ENCODE results near the gene WNT7A.

Gene WNT7A

GRCh38 chr3:13827699-13828098 is 52.2 kb downstream of the WNT7A start:
- no peak for DNase-seq (ENCODE audit: low read depth)

DNA sequence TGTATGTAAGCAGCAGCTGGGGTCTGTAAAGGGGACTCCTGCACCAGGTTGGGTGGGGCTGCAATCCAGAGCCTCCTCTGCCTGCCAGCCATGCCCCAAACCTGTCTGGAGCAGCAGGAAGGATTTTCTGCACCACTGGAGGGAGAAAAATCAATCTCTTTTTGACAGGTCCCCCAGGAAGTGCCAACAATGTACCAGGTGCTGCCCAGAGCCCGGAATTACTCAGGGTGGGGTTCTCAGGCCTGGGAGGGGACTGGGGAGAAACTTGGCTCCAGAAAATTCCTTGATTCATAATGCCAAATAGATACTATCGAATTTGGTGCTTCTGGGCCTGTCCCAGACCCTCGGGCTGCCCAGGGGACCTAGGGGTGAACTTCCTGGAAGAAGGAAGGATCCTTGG is 52.6 kb downstream of the WNT7A start:
- no peak for DNase-seq (ENCODE audit: low read depth)

DNA sequence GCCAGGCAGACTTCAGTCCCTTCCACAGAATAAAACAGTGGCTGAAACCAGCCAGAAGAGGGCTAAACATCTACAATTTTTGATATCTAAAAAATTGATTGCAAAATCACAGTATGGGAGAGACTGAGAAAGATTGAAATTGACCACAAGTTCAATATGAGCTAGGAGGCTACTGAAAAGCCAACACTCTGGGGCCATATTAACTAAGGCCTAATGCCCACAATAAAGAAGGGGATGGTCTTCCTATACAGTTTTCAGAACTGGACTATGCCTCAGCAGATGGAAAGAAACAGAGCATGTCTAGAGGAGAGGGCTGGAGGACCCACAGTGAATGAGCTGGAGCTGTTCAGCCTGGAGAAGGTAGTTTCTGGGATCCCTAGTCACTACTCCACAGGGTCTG is 53.2 kb downstream of the WNT7A start:
- DNase-seq (ENCODE audit: low read depth), result no peak

- DNase-seq (ENCODE audit: low read depth), result no peak
Measured at GRCh38 chr3:13825821-13826220, 54.0 kb downstream of the WNT7A start.

DNA sequence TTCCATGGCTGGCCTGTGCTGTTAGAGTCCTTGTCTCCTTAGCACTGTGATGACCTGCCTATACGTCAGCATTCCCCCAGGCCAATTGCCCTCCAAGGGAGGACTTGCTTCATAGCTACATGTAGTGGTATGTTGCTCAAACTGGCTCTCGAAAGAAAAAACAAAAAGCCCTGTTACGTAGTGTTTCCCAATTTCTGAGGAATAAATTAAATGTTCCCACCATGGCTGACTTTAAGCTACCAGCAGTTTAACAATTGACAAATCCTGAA is 54.6 kb downstream of the WNT7A start:
- no peak for DNase-seq (ENCODE audit: low read depth)

DNA sequence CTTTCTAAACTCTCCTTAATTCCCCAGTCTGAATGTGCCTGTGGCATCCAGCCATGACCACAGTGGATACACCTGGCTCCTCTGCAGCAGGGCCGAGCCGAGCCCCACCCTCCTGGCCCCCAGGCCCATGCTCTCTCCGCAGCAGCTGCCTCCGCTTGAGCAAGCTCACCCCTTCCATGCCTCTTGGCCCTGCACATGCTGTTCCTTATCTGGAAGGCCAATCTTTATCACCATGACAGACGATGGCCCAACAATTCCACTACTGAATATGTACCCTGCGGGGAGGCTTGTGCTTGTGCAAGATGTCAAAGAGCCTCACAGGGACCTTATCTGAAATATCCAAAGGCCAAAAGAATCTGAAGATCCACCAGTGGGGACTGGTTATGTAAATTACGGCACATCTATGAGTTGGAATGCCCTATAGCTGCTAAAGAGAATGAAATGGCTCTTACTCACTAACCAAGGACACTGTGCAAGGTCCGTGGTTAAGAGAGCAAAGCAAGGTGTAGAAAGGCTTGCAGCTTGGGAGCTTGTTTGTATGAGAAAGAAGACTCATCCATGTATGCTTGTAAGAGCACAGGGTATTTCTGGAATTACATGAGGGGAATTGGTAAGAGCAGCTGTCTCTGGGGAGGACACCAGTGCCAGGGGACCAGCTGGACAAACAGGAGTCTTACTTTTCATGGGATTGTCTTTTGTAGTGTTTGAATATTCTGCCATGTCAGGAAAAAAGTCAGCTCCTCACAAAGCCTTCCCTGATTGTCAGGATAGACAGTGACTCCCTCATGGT is 55.2 kb downstream of the WNT7A start:
- DNase-seq (ENCODE audit: low read depth), result no peak

GRCh38 chr3:13823692-13824091 is 56.2 kb downstream of the WNT7A start:
- no peak for DNase-seq (ENCODE audit: low read depth)

DNA sequence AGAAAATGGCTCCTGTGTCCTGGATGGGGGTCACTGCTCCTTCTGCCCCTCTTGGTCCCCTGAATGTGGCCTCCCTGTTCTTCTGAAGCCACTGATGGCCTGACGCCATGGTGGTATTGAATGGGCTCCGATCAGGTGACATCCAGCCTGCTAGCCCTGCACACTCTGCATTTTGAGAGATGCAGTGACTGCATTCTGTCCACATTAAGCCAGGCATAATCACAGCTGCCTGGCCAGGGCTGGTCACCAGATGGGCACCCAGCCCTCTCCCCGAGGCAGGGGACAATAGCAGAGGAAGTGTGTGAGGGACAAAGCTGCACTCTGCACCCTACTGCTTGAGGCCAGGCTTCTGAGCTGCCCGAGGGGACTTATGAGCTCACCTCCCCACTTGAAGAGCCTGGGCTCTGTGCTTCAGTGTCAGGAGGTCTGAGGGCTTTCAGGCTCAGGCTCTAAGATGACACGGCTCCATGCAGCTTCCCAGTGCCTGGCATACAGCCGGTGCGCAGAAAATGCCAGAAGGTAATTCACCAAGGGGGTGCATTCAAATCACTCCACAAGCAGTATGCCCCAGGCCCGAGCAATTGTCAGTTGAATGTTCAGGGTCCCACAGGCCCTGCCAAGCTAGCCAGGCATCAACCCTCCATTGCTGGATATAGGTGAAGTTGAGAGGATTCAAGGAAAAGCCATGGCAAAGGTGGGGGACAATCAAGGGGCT is 56.8 kb downstream of the WNT7A start:
- no peak for DNase-seq (ENCODE audit: low read depth)

- DNase-seq (ENCODE audit: low read depth), result no peak
Measured at GRCh38 chr3:13822042-13822441, 57.8 kb downstream of the WNT7A start.

GRCh38 chr3:13821126-13821525 is 58.7 kb downstream of the WNT7A start:
- no peak for DNase-seq (ENCODE audit: low read depth)

GRCh38 chr3:13818919-13819318 is 61.0 kb downstream of the WNT7A start:
- DNase-seq (ENCODE audit: low read depth), result no peak

GRCh38 chr3:13815088-13815683 is 64.7 kb downstream of the WNT7A start:
- no peak for DNase-seq (ENCODE audit: low read depth)

DNA sequence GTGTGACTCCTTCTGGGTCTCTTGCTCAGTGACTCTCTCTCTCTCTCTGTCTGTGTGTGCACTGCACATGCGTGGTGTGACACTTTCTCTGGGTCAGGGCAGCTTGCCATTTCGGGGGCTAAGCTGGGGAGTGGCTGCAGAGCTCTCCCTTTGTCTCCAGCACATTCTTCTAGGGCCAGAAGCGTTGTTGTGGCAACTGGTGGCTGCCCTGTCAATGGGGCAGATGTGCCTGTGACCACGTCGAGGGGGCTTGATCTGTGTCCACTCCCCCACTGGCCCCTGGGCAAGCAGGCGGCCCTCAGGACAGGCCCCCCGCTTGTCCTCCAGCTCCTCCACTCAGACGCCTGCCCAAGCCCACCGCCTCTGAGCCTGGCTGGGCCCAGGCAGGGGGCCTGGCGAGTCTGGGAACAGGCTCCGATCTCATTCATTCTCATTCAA is 67.8 kb downstream of the WNT7A start:
- DNase-seq (ENCODE audit: low read depth), result no peak

- no peak for DNase-seq (ENCODE audit: low read depth)
Measured at GRCh38 chr3:13811614-13812013, 68.3 kb downstream of the WNT7A start.

DNA sequence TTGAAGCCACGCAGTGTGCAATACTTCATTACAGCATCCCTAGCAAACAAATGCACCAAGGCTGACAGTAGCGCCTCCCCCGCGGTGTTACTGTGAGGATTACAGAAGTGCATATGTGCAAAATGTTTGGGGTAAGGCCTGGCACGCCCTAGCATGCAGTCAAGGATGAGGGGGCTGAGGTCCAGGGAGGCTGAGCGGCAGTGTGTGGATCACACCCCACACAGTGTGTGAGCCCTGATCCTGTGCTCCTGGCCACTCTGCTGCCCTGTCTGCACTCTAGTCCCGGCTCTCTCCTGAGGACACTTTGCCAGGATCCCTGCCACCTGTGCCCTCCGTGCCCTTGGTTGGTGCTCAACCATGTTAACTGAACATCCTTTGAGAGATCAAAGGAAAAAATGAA is 71.3 kb downstream of the WNT7A start:
- DNase-seq (ENCODE audit: low read depth), result no peak

DNA sequence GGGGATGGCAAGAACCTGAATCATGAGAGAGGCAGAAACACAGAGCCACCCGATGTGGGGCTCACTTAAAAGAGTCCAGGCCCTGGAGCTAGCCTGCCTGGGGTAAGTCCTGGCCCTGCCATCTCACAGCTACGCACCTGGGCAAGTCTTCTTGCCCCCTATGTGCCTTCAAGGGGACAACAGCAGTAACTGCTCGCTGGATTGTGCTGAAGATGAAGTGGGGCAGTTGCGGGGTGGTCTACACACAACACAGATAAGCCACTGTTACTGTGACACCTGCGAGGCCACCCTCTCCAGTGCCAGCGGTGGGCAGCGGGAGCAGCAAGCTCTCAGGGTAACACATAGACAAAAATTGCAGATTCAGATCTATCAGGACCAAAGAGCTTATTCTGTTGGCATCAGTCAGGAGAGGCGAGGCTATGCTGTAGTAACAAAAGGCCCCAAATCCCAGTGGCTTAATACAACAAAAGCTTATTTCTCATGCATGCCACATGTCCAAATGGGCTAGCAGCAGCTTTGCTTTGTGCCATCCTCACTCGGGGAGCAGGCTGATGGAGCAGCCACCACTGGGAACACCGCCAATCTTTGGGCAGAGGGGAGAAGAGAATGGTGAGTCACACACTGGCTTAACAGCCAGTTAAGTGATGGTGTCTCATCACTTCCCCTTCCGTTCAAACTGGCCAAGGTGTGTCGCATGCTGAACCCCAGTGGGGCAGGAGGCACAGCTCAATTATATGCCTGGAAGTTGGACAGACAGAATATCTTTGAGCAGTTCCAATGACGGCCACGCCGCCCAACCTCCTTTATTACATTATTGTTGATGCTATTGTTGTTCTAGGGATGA is 78.3 kb downstream of the WNT7A start:
- DNase-seq (ENCODE audit: low read depth), result no peak

DNA sequence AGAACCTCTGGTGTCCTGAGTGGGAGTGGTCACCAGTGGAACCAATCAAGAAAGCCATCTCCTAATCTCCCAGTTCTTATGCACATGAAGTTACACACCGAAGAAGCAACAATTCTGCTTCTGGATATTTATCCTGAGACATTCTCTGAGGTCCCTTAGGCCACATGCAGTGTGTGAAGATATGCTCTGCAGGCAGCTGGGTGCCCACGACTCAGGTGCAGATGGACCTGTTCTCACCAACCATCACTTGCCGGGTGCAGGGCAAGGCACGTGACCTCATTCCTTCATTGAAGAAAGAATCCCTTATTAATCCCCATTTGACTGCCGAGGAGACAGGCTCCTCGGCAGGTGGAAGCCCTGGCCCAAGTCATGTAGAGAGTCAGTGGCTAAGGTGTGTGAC is 79.8 kb downstream of the WNT7A start:
- no peak for DNase-seq (ENCODE audit: low read depth)

- DNase-seq (ENCODE audit: low read depth), result no peak
Measured at GRCh38 chr3:13798401-13798800, 81.5 kb downstream of the WNT7A start.

DNA sequence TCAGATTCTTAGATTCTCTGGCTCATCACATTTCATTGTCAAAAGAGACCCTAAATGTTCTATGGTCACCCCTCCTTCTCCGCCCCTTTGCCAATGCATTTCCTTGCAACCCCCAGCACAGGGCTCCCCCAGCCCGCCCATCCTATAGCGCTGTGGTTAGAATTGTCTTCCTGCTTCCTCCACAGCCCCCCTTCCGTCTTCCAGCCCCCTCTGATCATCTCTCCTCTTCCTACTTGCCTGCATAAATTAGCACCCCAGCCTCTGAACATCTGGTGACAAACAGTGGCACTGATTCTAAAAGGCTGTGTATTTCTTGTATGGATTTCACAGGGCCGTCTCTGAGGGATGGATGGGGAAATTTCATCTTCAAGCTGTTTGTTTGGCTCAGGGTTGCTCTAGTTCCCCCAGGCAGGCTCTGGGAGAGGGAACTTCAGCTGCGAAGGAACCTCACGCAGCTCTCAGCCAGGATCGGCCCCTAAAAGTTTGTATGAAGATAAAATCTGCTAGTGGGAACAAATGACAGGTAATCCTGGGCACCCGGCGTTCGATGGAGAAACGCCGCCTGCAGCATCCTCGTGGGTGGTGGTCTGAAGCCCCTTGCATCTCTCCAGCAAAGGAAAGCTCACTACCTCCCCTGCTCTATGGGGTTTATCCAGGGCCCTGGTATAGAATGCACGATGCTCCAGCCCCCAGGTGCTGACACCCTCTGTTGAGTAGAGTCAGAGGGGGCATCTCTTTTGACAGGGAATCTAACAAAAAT is 83.0 kb downstream of the WNT7A start:
- no peak for DNase-seq (ENCODE audit: low read depth)

GRCh38 chr3:13795816-13796215 is 84.1 kb downstream of the WNT7A start:
- DNase-seq (ENCODE audit: low read depth), result no peak

GRCh38 chr3:13794322-13794721 is 85.5 kb downstream of the WNT7A start:
- DNase-seq (ENCODE audit: low read depth), result no peak

DNA sequence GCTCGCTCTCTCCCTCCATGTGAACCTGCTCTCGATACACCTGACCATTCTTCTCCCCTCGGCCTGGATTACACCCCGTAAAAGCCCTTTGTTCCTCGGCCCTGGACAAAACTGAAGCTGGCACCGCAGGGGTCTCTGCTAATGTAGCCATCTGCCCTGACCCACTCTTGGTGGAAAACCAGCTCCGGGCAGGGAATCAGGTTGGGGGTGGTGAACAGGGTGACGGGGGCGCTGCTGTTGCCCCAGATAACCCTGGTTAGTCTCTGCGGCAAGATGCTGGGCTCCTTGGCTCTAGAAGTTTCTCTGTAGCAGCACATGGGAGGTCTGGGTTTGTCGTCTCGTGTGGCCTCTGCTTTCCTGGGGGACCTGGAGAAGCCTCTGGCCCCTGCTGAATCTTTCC is 86.4 kb downstream of the WNT7A start:
- DNase-seq (ENCODE audit: low read depth), result no peak
